Thymus (tissue), 14 donors: ENCODE measurements around the gene USP17L28. TPM values are rescaled to one million over a fixed set of nuclear protein-coding genes. Genes with fewer than 3 reads are reported as not detected.
"Not testable (repeated sequence)": the region's sequence is repeated elsewhere in the genome, so short reads cannot be mapped to it uniquely, and the experiment has no call there.

Experiments used
- DNase-seq, 9 donors: peaks; one replicate each; pipeline ENCODE4 v3.0.0-alpha.2; 2013; ENCODE audit warnings: low spot score in 9 of 9, low read depth in 6 of 9, missing footprints in 1 of 9
- H3K27ac ChIP-seq, 2 donors: one replicate each; pipeline ENCODE4 v1.5.1; 2013; ENCODE audit warnings: control low read depth in 1 of 2, low read depth in 1 of 2, low read length in 1 of 2, mild to moderate bottlenecking in 1 of 2, moderate library complexity in 1 of 2
- H3K27me3 ChIP-seq, 2 donors: one replicate each; pipeline ENCODE4 v1.5.1; 2013; ENCODE audit warnings: low read length in 1 of 2; ENCODE audit not compliant: control insufficient read depth in 2 of 2, insufficient read depth in 1 of 2
- H3K36me3 ChIP-seq, 2 donors: one replicate each; pipeline ENCODE4 v1.5.1; 2013; ENCODE audit warnings: low read length in 1 of 2, mild to moderate bottlenecking in 1 of 2, moderate library complexity in 1 of 2; ENCODE audit not compliant: control insufficient read depth in 2 of 2, insufficient read depth in 2 of 2
- H3K4me1 ChIP-seq, 2 donors: one replicate each; pipeline ENCODE4 v1.5.1; 2013; ENCODE audit warnings: low read length in 2 of 2; ENCODE audit not compliant: control insufficient read depth in 2 of 2, insufficient read depth in 2 of 2
- H3K4me3 ChIP-seq, 2 donors: one replicate each; pipeline ENCODE4 v1.5.1; 2013; ENCODE audit warnings: low read length in 2 of 2, control low read depth in 1 of 2, mild to moderate bottlenecking in 1 of 2
- H3K9me3 ChIP-seq, 2 donors: one replicate each; pipeline ENCODE4 v1.5.1; 2013; ENCODE audit warnings: low read length in 1 of 2, mild to moderate bottlenecking in 1 of 2; ENCODE audit not compliant: control insufficient read depth in 2 of 2, insufficient read depth in 1 of 2
- WGBS: extraction: QIAGEN DNeasy Blood & Tissue Kit; methylation state at CpG from one replicate; pipeline ENCODE4 v1.1.7; 2013; 5-methylcytosine and 5-hydroxymethylcytosine counted together
- long read RNA-seq, 10 donors: transcript quantifications; one replicate each; lab custom pipeline, GENCODE V29; 2026
- polyA plus RNA-seq: library from polyadenylated mRNA; stranded (reverse); fragments of 200-250 nt; gene quantifications from one replicate; pipeline ENCODE4 v1.2.3, GENCODE V29; 2013
- total RNA-seq: library from RNA; stranded (reverse); fragments of 120-200 nt; gene quantifications from one replicate; pipeline ENCODE4 v1.2.4, GENCODE V29; 2013
- donor health status: healthy.

USP17L28 gene, protein sequence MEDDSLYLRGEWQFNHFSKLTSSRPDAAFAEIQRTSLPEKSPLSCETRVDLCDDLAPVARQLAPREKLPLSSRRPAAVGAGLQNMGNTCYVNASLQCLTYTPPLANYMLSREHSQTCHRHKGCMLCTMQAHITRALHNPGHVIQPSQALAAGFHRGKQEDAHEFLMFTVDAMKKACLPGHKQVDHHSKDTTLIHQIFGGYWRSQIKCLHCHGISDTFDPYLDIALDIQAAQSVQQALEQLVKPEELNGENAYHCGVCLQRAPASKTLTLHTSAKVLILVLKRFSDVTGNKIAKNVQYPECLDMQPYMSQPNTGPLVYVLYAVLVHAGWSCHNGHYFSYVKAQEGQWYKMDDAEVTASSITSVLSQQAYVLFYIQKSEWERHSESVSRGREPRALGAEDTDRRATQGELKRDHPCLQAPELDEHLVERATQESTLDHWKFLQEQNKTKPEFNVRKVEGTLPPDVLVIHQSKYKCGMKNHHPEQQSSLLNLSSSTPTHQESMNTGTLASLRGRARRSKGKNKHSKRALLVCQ
- total RNA-seq (not detected), polyA plus RNA-seq (not detected)
- long read RNA-seq, donor 1, result 0 reads
- long read RNA-seq, donor 2, result 0 reads
- long read RNA-seq, donor 3, result 0 reads
- long read RNA-seq, donor 4, result 0 reads
- long read RNA-seq, donor 5, result 0 reads
- long read RNA-seq, donor 6, result 0 reads
- long read RNA-seq, donor 7, result 0 reads
- long read RNA-seq, donor 8, result 0 reads
- long read RNA-seq, donor 9, result 0 reads
- long read RNA-seq, donor 10, result 0 reads

- H3K4me3 ChIP-seq, H3K27me3 ChIP-seq, H3K9me3 ChIP-seq, H3K4me1 ChIP-seq, H3K27ac ChIP-seq, H3K36me3 ChIP-seq, DNase-seq: not testable (repeated sequence)
- no CpG with 5 or more reads among the region's 15 CpGs for WGBS
Measured at GRCh38 chr4:9348593-9348992, at the start of gene USP17L28. Gene USP17L28 (plus strand): TSS chr4:9348893. CDS start chr4:9348893, 0 bp downstream.

- not testable (repeated sequence) for H3K36me3 ChIP-seq, DNase-seq, H3K27me3 ChIP-seq, H3K27ac ChIP-seq, H3K9me3 ChIP-seq, H3K4me1 ChIP-seq, H3K4me3 ChIP-seq
- 94% methylated on average over 1 of the region's 13 CpGs for WGBS
Measured at GRCh38 chr4:9324191-9324590, 24.5 kb upstream of the USP17L28 start.

DNA sequence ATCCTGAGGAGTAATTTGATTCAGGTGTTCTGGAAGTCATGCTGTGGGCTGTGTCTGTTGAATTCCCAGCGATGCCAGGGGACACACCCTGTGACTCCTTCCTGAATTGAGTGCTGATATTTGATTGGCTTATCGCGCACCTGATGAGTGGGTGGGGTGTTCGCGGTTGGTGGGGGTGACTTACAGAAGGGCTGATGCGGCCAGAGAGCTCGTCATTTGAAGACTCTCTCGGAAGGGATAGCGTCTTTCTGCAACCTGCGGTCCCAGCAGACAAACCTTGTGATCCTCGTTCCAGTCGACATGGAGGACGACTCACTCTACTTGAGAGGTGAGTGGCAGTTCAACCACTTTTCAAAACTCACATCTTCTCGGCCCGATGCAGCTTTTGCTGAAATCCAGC lies 23.8 kb upstream of the USP17L28 start, which contains the start of gene USP17L24:
Gene USP17L24 (plus strand): TSS at position 301 of the 400 bp plus-strand sequence. CDS start 0 bp downstream, at position 301.
- H3K4me1 ChIP-seq, H3K27me3 ChIP-seq, H3K4me3 ChIP-seq, H3K36me3 ChIP-seq, H3K27ac ChIP-seq, H3K9me3 ChIP-seq, DNase-seq: not testable (repeated sequence)
- no CpG with 5 or more reads among the region's 15 CpGs for WGBS

GRCh38 chr4:9329611-9330010 lies 19.1 kb upstream of the USP17L28 start, which contains the start of gene USP17L25:
Gene USP17L25 (plus strand): TSS chr4:9329911. CDS start chr4:9329911, 0 bp downstream.
- not testable (repeated sequence) for H3K36me3 ChIP-seq, DNase-seq, H3K27ac ChIP-seq, H3K27me3 ChIP-seq, H3K4me3 ChIP-seq, H3K4me1 ChIP-seq, H3K9me3 ChIP-seq
- no CpG with 5 or more reads among the region's 15 CpGs for WGBS

- H3K27ac ChIP-seq, DNase-seq, H3K36me3 ChIP-seq, H3K4me1 ChIP-seq, H3K4me3 ChIP-seq, H3K9me3 ChIP-seq, H3K27me3 ChIP-seq: not testable (repeated sequence)
- no CpG with 5 or more reads among the region's 15 CpGs for WGBS
Measured at GRCh38 chr4:9334358-9334757, 14.3 kb upstream of the USP17L28 start, which contains the start of gene USP17L26. Gene USP17L26 (plus strand): TSS chr4:9334658. CDS start chr4:9334658, 0 bp downstream.

DNA sequence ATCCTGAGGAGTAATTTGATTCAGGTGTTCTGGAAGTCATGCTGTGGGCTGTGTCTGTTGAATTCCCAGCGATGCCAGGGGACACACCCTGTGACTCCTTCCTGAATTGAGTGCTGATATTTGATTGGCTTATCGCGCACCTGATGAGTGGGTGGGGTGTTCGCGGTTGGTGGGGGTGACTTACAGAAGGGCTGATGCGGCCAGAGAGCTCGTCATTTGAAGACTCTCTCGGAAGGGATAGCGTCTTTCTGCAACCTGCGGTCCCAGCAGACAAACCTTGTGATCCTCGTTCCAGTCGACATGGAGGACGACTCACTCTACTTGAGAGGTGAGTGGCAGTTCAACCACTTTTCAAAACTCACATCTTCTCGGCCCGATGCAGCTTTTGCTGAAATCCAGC lies 9.6 kb upstream of the USP17L28 start, which contains the start of gene USP17L5:
Gene USP17L5 (plus strand): TSS at position 301 of the 400 bp plus-strand sequence. CDS start 0 bp downstream, at position 301.
- not testable (repeated sequence) for H3K27ac ChIP-seq, H3K4me3 ChIP-seq, DNase-seq, H3K27me3 ChIP-seq, H3K36me3 ChIP-seq, H3K4me1 ChIP-seq, H3K9me3 ChIP-seq
- WGBS, result no CpG with 5 or more reads among the region's 15 CpGs

GRCh38 chr4:9343848-9344247 lies 4.8 kb upstream of the USP17L28 start, which contains the start of gene USP17L27:
Gene USP17L27 (plus strand): TSS chr4:9344148. CDS start chr4:9344148, 0 bp downstream.
- H3K27ac ChIP-seq, H3K4me1 ChIP-seq, DNase-seq, H3K9me3 ChIP-seq, H3K36me3 ChIP-seq, H3K27me3 ChIP-seq, H3K4me3 ChIP-seq: not testable (repeated sequence)
- no CpG with 5 or more reads among the region's 15 CpGs for WGBS

DNA sequence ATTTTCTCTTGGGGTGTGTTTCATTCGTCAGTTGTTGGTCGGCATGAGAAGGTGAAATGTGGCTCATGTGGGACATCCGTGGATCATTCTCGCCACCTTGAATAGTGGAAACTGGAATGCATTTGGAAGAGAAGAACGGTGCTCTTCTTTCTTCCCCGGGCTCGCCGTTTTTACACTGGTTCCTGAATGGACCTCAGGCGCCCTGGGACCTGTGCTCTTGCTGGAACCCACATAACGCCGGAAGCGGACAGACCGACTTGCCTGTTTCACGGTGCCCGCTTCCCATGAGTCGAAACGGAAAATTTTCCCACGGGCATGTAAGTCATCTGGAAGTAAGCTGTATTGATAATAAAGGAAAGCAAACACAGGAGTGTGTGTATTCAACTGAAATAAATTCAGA lies 2.2 kb downstream of the USP17L28 start:
- H3K27ac ChIP-seq, H3K4me1 ChIP-seq, H3K27me3 ChIP-seq, DNase-seq, H3K9me3 ChIP-seq, H3K36me3 ChIP-seq, H3K4me3 ChIP-seq: not testable (repeated sequence)
- 98% methylated on average over 13 of the region's 18 CpGs for WGBS

- H3K27me3 ChIP-seq, H3K36me3 ChIP-seq, DNase-seq, H3K9me3 ChIP-seq, H3K27ac ChIP-seq, H3K4me3 ChIP-seq, H3K4me1 ChIP-seq: not testable (repeated sequence)
- no CpG with 5 or more reads among the region's 15 CpGs for WGBS
Measured at GRCh38 chr4:9353338-9353737, 4.6 kb downstream of the USP17L28 start, which contains the start of gene USP17L29. Gene USP17L29 (plus strand): TSS chr4:9353638. CDS start chr4:9353638, 0 bp downstream.
